DLD1 (cell line): ENCODE data around the gene PMEPA1.

Source experiments
- in situ Hi-C: cut with HindIII; loops from 2 replicates; pipeline ENCODE4 v1.10.0; 2017; ENCODE audit warnings: low sequenced_read_pairs

PMEPA1 gene

DNA sequence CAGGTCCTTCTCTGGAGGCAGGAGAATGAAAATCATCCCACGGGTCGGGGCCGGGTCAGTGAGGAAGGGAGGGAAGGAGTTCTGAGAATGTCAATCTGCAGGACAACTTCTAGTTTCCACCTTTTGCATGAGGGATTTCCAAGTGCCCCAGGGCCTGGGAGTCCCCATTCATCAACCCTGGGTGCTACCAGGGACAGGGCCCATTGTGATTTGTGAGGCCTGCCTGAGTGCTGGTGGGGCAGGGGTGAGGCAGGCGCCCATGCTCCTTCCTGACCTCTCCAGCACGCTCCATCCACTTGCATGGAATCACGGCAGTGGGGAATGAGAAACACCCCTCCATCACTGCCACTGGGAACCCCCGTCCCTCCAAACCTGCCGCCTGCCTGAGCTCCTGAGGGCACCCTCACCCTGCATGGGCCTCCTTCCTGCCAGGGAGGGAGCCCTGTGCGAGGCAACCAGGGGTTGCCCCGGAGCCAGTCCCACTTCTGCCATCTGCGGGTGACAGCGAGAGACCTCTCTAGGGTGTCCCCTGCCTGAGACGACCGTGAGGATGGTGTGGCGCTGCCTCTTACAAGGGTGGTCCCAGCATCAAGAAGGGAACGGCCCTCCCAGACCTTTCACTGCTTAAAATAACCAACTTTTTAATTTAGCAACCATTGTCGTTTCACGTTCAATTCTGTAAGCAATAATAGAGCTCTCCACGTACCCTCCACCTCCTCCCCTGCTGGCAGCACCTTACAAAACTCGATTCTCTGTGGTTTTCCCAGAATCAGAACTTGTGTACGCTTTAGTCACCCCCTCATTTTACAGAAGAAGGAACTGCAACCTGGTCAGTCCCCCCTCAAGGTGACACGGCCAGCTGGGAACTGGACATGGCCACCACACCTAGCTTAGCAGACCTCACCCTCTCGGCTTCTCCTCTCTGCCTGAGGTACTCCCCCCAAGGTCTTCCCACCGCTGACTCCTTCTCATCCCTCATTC lies 28.6 kb downstream of the PMEPA1 start:
- in situ Hi-C loops: no loop called here

GRCh38 chr20:57680131-57680716 lies 29.6 kb downstream of the PMEPA1 start:
- in situ Hi-C loops: no loop called here

DNA sequence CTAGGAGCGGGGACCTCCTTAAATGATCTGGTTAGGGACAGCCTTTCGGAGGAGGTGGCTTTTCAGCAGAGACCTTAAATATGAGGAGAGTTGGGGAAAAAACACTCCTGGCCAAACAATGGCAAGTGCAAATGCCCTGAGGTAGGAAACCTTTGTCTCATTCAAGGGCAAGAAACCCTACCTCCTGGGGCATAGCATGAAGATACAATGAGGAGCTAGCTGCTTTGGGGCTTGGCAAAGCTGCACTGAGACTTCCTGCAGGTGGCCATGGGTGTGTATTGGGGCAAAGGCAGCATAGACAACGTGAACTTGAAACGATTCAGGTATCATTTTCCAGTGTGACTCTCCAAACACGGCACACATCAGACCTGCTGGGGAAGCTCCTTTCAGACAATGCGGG lies 30.7 kb downstream of the PMEPA1 start:
- in situ Hi-C loops: no loop called here

- in situ Hi-C loops: no loop called here
Observed at GRCh38 chr20:57678340-57678739, 31.5 kb downstream of the PMEPA1 start.

DNA sequence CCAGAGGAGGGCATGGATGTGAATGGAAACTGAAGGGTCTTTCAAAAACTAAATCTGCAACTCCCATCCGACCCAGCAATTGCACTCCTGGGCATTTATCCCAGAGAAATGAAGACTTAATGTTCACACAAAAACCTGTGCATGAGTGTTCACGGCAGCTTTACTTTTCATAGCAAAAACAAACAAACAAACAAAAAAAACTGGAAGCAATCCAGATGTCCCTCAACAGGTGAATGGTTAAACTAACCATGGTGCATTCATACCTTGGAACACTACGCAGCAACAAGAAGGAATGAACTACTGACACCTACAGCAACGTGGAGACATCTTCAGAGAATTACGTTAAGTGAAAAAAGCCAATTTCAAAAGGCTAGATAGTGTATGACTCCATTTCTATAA lies 32.2 kb downstream of the PMEPA1 start:
- in situ Hi-C loops: no loop called here

- in situ Hi-C loops: no loop called here
Observed at GRCh38 chr20:57676589-57677583, 32.9 kb downstream of the PMEPA1 start.

DNA sequence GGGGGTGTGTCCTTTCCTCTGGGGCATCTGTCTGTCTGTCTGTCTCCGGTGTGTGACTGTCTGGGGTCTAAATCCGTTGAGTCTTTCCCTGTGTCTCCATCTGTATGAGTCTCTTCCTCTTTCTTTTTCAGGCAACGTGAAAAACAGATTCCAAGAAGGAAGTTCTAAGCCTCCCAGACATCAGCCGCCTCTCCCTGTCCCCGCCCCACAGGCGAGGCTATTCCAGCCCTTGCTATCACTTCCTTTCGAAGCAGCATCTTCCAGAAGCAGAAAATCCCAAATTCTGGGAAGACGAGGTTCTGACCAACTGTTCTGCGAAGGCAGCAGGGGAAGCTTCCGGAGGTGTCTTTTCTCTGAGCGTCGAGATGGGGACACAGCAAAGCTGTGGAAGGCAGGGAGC lies 34.0 kb downstream of the PMEPA1 start:
- in situ Hi-C loops: no loop called here

DNA sequence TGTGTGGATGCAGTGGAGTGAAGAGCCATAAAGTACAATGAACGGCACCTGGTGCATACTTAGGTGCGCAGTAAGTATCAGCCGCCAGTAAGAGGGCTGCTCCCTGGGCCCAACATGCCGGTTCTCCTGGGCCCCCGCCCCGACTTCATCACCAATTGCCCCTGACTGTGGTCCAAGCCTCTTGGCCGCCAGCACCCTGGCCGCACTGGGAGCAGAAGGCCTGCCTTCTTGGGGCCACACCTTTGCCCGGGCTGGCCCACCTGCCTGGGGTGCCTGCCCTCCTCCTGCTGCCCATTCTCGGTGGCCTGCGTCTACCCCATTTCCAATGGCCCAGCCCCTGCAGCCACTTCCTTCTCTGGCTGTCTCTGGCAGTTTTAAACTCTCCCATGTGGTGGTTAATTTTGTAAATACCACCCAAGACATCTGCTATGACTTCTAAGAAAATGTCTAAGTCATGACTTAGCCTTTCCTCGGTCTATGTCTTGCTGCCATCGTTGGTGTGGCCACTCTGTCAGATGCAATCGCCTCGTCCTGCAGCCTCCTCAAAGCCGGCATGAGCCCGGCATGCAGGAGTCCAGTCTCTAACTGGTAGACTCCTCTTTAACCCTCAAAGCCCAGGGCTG lies 36.8 kb downstream of the PMEPA1 start:
- in situ Hi-C loops: no loop called here

DNA sequence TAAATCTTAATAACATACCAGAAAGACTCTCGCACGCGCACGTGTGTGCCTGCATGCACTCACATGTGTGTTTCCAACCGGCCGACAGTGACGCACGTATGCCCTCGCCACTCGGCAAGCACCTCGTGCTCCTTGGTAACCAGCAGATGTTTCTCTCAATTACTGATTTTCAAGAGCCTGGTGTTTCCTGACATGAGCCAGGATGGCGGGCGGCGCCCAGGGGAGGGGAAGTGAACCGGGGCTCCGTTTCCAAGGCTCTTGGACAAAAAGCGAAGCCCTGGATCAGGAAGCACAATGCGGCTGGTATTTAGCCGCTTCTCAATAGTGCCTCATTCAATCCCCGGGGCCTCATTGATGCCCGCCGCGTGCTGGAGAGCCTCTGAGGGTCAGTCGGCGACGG lies 37.7 kb downstream of the PMEPA1 start:
- in situ Hi-C loops: no loop called here

DNA sequence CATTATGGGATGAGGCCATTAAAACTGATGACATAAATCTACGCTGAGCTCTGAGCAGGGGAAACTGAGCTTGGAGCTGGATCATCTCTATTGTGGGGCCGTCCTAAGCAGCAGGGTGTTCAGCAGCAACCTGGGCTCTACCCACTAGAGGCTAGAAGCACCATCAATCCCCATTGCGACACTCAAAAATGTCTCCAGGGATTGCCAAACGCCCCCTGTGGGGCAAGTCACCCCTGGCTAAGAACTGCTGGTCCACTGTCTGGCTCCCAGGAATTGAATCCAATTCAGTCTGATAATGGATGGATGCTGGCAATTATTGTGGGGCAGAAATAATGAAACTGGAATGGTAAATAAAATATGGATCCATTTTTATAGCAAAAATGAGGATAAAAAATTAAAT lies 38.2 kb downstream of the PMEPA1 start:
- in situ Hi-C loops: no loop called here

- in situ Hi-C loops: no loop called here
Observed at GRCh38 chr20:57671072-57671391, 38.8 kb downstream of the PMEPA1 start.

DNA sequence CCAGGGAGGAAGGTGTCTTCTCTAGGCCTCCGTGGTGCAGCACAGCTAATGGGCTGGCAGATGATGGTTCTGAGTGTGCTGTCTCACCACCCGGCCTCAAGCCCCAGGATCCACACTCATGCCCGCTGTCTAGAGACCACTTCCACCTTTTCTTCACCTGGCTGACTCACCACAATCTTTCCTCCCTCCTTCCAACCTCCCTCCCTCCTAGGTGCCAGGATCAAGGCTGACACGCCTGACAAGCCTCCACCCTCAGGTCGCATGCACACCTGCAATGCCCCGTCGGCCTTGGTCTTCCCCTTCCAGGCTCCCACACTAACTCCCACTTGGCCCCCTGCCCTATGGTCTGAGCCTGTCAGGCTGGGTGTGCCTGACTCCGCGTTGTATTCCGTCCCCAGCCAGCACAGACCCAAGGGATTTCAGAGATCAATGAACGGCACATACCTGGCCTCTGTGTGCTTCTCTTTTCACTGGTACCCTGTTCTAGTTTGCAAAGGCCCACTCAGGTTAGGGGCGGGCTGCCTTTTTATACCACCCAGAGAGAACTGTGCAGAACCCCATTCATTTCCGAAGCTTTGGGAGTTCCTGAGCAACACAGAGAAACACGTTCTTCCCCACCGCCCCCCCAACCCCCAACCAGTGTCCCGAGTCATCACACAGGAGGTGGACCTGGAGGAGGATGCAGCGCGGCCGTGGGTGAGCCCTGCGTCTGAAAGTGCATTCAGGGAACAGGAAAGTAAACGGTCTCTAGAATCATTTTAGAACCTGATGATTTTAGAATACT lies 39.3 kb downstream of the PMEPA1 start:
- in situ Hi-C loops: no loop called here

DNA sequence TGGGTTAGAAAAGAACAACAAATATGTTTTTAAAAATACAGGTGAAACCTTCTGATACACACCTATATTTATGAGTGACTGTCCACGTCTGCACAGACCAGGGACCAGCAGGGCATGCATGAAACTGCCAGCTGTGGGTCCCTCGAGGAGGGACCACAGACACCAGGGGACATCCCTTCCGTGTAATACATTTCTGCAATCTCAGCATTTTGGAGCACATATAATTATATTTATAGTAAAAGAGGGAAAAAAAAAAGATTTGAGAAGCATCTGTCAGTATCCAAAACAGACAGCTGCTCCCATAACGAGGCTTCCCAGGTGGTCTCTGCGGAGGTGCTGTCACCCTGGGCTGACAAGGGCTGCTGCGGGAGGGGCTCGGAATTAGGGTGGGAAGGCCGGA lies 40.2 kb downstream of the PMEPA1 start:
- in situ Hi-C loops: no loop called here

GRCh38 chr20:57667924-57668782 lies 41.7 kb downstream of the PMEPA1 start:
- in situ Hi-C loops: no loop called here

- in situ Hi-C loops: no loop called here
Observed at GRCh38 chr20:57667388-57667787, 42.4 kb downstream of the PMEPA1 start.

DNA sequence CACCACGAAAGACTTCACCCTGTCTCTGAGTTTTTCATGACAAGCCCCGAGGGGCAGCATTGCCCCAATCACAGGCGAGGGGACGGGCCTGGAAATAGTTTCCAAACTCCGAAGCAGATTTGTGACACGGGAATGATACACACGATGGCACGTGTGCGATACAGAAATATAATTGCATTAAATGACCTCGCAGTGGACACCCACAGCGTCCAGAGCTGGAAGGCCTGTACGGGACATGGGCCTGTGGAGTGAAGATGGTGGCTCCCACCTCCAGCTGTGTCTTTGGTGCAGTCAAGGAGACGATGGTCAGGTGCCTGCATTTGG lies 43.0 kb downstream of the PMEPA1 start:
- in situ Hi-C loops: no loop called here

DNA sequence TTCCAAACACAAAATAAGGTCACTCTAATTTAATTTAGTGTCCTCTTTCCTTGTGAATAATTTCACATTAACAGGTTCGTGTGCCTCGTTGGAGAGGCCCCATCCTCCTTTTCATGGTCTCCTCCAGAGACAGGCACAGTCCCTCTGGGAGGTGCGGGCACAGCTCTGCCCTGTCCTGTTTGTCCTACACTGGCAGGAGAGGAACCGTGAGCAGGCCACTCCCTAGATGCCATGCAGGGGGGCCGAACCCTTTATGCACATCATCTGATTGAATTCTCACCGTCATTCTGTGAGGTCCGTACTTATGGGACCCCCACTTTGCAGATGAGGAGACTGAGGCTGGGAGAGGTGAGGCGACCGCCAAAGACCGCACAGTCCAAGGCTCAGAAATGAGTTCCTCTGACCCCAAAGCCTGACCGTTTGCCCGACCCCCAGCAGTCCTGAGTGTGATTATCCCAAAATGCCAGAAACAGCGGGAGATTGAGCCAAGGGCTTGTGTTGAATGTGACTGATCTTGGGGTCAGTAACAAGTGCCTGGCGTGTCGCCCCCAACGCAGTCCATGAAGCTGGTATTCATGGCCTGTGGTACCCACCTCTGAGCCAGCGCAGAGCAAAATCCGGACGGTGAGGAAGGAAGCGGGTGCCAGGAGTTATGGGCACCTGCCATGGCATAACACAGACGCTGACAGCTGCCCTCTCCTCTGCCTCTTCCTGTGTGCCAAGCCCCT lies 43.5 kb downstream of the PMEPA1 start:
- in situ Hi-C loops: no loop called here

DNA sequence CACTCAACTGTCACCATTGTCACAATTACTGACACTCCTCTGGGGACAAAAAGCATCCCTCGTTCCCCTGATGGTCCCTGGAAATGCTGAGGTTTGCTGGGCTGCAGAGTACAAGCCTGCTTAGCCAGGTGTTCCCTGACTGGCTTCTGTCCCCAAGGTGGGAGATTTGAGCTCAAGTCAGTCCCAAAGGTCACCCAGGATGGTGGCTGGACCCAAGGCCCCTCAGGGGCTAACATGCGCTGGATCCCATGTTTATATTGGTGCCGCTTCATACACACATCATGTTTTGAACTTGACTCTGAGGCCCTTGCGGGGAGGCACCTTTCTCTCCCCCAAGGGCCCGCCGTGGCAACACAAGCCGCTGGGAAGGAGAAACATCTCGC lies 44.2 kb downstream of the PMEPA1 start:
- in situ Hi-C loops: no loop called here
